ENCODE measurements around the gene SETBP1.

SETBP1 gene

DNA sequence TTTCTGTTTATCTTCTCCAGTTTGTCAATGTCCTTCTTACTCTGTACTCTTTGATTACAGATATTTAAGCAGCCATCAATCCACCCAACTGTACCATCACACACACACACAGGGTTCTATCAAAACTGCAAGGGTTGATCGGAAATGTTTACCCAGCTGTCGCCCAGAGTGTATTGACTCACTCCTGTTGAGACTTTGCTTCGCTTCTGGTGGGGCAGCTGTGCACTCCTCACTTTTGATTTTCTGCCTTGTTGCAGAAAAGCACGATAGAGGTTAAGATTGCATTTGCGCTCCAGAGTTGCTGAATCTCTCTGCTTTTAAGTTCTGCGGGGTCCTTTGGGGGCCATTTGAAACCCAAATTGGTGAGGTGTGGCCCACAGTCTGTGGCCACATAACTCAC, 216.2 kb downstream of the SETBP1 start:
- DNase-seq (ENCODE audit: low read depth in 4 of 4, low spot score in 1 of 4), result no peak

DNA sequence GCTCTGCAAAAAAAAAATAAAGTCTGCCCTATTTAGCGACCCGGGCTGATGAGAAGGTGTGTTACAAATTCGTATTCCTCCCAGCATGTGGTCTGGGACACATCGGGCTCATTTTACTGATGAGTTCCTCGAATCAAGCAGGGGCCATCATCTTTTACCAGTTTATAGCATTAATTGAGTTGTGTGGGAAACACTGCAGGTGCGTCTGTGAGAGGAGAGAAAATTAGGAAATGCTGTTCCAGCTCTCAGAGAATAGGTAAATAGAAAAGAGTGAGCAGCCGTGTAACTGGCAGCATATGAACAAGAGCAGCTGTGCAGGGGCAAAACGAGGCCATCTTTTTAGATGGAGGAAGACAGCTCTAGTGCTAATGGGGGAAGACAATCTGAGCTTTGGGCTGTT, 216.7 kb downstream of the SETBP1 start:
- no peak for DNase-seq (ENCODE audit: low read depth in 4 of 4, low spot score in 1 of 4)

GRCh38 chr18:44897816-44898215, 217.1 kb downstream of the SETBP1 start:
- DNase-seq (ENCODE audit: low read depth in 4 of 4, low spot score in 1 of 4), result no peak

- no peak for DNase-seq (ENCODE audit: low read depth in 4 of 4, low spot score in 1 of 4)
Observed at GRCh38 chr18:44898498-44898897, 217.8 kb downstream of the SETBP1 start.

DNA sequence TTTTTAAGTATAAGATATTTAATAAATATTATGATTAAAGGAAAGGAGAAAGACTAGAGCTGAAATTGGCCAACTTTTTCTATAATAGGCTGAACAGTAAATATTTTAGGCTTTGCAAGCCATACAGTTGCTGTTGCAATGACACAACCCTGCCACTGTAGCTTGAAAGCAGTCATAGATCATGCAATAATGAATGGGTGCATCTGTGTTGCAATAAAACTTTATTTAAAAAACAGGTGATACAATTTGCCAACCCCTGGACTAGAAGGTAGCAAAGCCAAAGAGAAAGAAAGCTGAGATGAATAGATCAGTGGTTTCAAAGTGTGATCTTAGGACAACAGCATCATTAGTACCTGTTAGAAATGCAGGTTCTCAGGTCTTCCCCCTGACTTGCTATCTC, 219.1 kb downstream of the SETBP1 start:
- DNase-seq (ENCODE audit: low read depth in 4 of 4, low spot score in 1 of 4), result no peak

DNA sequence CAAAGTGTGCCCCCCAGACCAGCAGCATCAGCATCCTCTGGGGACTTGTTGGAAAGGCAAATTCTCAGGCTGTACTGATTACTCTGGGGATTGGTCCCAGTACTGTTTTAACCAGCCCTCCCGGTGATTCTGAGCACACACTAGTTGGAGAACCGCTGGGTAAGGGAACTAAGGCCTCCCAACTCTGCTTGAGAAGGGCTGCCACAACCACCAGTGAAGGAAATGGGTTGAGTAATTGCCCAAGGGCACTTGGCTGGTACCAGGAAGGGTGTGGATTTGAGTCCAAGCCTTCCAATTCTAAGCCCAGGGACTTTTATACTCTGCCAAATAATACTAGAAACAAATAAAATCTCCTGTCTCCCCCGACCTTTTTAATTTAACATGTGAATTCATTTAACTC, 219.9 kb downstream of the SETBP1 start:
- DNase-seq (ENCODE audit: low read depth in 4 of 4, low spot score in 1 of 4), result no peak

GRCh38 chr18:44901283-44901682, 220.6 kb downstream of the SETBP1 start:
- no peak for DNase-seq (ENCODE audit: low read depth in 4 of 4, low spot score in 1 of 4)

DNA sequence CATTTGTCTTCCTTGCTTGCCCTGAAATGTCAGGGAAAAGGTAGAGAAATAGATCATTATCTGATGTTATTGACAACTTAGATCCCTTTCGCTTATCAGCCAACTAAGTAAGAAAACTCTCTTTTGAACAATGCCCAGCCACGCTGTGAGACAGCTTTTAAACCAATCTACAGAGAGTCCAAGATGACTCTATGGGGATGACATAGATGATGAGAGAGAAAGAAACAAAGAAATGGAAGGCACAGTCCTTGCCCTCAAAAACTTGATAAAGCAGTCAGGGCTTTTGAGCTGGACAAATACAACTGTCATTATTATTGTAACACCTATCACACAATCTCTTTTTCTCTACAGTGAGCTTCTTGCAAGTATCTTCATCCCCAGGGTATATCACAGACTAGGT, 222.6 kb downstream of the SETBP1 start:
- DNase-seq (ENCODE audit: low read depth in 4 of 4, low spot score in 1 of 4), result no peak

- DNase-seq (ENCODE audit: low read depth in 4 of 4, low spot score in 1 of 4), result no peak
Observed at GRCh38 chr18:44904768-44905167, 224.1 kb downstream of the SETBP1 start.

DNA sequence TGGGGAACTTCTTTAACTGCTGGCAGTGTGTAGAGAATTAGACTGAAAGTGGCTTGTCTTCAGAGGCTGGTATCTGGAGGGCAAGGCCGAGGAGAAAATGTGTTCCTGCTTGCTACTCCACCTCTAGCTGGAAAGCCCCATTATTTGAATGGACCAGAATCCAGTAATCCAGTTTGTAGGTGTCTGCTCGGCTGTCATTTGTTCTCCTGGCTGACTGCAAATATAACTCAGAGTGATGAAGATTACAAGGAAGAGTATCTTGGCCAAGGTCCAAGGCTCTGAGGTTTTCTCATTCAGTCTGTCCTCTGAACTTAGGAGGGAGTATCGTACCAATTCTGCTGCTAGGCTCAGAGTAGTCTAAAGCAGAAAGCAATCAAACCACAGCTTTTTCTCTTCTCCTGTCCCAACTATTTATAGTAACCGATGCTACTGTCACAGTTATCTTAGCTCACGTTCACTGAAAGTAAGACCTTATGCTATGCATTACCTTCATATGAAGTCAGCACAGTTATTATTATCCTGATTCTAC, 228.6 kb downstream of the SETBP1 start:
- no peak for DNase-seq (ENCODE audit: low read depth in 4 of 4, low spot score in 1 of 4)

GRCh38 chr18:44911260-44911659, 230.6 kb downstream of the SETBP1 start:
- DNase-seq (ENCODE audit: low read depth in 4 of 4, low spot score in 1 of 4), result no peak

DNA sequence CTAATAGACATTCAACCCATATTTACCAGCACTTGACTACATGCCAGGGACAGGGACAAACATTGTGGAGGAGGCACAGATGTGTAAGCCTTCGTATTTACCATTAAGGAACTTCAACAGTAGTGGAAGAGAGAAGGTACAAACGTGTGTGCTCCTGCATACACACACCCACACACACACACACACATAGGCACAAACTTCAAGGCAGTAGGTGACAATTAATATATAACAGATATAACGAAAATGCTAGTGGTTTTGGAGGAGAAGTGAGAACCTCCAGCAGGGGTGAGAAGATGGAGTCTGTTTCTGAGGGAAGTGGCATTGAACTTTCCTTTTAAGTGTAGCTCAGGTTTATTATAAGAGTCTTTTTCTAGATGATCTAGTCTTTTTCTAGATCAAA, 231.1 kb downstream of the SETBP1 start:
- DNase-seq (ENCODE audit: low read depth in 4 of 4, low spot score in 1 of 4), result no peak

DNA sequence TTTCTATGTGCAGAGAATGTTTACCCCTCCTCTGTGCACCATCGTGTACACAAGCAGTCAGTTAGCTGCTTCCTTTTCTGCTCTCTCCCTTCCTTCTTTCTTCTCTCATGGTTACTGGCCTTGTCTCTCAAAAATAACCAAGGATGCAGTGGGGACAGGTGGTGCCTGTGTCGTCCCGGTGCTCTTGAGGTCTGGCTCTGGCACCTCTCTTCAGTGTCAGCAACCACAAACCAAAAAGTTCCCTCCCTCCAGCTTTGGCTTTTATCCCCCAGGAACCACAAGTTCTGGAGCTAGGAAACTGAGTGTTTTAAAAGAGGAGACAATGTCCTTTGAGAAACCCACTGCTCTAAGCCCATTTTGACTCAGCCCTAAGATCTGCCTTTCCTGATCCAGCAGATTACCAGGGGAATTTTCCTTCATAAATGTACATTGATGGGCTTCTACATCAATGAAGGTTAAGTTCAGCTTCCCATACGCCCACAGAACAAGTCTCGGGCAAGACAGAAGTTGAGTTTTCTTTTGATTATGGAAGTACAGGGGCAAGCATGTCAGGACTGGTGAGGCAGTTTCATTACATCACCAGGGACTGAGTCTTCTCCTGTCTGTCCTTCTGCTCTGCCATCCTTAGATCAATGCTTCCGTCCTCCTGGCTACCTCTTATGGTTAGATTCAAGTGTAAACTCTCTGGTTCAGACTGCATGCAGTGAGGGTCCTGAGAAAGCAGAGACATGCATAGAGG, 232.2 kb downstream of the SETBP1 start:
- DNase-seq (ENCODE audit: low read depth in 4 of 4, low spot score in 1 of 4), result no peak

DNA sequence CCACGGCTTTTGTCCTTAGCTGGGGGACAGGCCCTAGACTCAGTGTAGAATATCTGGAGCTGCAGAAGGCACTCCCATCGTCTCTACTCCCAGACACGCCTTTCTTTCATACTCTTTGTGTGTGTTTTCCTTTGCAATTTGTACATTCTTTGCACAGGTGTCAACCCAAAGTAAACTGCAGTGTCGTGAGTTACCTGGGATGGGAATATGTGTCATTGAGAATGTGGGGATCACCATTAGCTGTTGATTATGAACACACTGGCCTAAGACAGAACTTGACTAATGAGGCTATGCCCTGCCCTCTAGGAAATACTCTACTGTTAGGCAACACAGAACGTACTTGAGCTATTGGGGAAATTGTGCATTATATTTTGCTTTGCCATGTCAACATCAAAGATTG, 233.3 kb downstream of the SETBP1 start:
- no peak for DNase-seq (ENCODE audit: low read depth in 4 of 4, low spot score in 1 of 4)

- no peak for DNase-seq (ENCODE audit: low read depth in 4 of 4, low spot score in 1 of 4)
Observed at GRCh38 chr18:44915213-44915612, 234.5 kb downstream of the SETBP1 start.

GRCh38 chr18:44915661-44916060, 235.0 kb downstream of the SETBP1 start:
- DNase-seq (ENCODE audit: low read depth in 4 of 4, low spot score in 1 of 4), result no peak

DNA sequence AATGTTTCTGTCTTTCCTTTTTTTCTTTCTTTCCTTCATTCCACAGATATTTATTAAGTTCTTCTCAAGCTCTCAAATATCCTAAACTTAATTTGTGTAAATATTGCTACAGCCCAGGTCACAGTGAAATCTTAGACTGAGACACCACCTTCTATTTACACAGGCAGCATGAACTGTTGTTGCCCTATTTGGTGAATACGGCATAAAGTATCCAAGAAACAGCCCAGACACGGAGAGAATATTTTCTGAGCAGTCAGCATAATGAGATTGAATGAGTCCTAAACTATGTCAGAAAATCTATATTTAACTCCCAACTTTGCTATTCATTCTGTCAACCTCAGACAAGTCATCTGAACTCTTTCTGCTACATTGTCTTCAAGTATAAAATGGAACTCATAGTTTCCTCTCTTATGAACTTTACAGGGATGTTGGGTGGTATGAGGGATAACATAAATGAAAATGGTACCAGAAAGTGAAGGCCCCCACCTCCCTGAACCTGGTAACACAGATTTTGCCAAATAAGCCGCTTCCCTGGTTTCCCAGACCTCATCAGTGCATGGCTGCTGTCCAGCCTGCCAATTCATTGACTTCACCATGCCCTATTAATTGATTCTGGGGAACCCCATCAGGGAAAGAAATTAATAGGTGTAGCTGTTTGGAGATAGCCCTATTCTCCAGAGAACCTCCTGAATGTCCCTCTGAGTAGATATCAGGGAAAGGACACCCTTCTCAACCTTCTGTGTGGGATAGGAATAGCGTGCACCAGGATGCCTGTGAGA, 235.9 kb downstream of the SETBP1 start:
- DNase-seq (ENCODE audit: low read depth in 4 of 4, low spot score in 1 of 4), result no peak

DNA sequence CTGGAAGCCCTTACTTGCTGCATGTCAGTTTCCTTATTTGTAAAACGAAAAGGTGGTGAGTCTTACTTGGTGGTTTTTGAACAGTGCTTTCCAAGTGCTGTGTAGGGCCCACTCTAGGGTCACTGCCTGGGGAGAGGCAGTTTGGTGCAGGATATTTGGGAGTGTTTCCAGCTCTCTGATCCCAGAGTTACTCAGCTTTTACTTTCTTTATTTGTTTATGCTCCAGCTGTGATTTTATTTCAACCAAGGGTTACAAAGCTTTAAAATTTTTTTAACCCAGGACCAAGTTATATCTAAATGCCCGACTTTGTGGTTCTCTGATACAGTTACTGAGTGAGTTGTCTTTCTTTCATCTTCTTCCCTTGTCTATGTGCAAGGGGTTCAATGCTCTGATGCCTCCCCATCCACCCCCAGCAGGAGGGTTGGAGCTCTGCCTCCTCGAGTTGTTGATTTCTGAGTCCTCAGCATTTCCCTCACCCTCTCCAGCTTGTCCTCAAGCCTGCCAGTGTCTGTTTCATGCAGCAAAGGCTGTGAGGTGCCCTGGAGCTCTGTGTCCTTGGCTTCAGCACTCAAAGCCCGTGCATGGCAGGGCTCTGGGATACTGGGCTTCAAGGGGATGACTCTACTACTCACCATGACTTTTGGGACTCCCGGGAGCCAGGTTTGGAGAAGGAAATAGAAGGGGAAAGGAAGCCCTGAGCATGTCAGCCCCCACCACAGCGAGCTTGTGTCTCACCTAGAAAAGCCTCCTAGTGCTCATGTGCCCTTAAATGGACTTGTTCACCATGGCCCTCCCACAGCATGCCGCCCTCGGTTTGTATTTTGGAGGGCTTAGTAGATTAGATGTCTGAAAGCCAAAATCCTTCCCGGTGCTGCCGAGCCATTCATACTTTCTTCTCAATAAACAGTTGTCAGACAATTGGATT, 236.8 kb downstream of the SETBP1 start:
- DNase-seq (ENCODE audit: low read depth in 4 of 4, low spot score in 1 of 4), result no peak

DNA sequence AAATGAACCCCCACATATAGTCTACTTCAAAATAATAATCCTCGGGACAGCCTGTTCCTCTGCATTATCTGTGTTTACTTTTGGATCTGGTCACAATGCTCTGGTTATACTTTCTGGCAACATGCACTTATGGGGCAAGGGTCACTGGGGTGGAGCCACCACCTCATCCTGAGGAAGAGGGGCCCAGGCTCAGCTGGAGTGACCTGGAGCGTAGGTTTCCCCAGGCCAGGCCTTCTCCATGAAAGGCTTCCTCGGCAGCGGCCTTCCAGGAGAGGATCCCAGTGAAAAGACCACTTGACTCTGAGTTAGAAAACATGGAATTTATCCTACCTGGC, 237.4 kb downstream of the SETBP1 start:
- DNase-seq (ENCODE audit: low read depth in 4 of 4, low spot score in 1 of 4), result no peak

DNA sequence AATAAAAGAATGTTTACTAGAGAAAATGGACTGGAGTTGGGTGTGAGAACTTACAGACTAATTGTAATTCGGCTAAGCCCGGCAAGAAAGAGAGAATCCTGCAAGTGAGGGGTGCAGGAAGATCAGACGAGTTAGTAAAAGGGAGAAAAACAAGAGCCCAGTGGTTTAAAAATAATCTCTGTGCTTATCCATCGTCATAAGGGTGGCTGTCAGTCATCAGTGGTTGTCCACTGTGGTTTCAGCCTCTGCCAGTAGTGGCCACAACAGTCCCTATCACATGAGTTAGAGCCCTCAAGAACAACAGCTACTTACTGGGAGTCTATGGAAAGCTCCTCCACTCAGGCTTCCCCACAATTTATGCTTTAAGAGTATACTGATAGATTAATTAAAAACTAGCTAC, 239.8 kb downstream of the SETBP1 start:
- DNase-seq (ENCODE audit: low read depth in 4 of 4, low spot score in 1 of 4), result no peak

DNA sequence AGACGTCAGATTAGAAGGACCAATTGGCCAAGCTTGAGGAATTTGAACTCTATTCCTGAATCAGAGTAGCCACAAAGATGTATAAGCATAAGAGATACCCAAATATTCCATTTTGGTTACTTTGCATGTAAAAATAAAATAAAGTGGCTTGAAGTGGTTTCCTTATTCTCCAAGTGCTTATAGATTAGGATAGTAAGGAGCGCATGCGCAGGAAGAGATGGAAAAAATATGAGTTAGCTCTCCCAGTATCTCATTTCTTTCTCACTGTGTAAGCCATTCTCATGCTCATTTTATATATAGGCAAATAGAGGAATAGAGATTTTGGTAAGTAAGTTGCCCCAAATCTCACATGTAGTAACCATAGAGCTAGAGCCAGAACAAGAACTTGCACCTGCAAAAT, 241.3 kb downstream of the SETBP1 start:
- no peak for DNase-seq (ENCODE audit: low read depth in 4 of 4, low spot score in 1 of 4)

GRCh38 chr18:44922968-44923367, 242.3 kb downstream of the SETBP1 start:
- DNase-seq (ENCODE audit: low read depth in 4 of 4, low spot score in 1 of 4), result no peak
